Spleen (tissue), 13 donors: ENCODE measurements around the gene RNH1. TPM values are rescaled to one million over a fixed set of nuclear protein-coding genes. Genes with fewer than 3 reads are reported as not detected.
A peak's percentile ranks its signal among the peaks of the same experiment; 100 is the strongest.

Experiments
- DNase-seq: peaks from one replicate; pipeline ENCODE4 v3.0.0-alpha.2; 2020
- H3K27ac ChIP-seq, 8 donors: fragments of 200-600 bp; sonication (generic) in 7 of 8; 1 replicate in 4 of 8; 2 replicates in 4 of 8; pipeline versions ENCODE4 v1.5.0 to v1.8.0; 2016 to 2021; ENCODE audit warnings: inconsistent platforms in 4 of 8, mild to moderate bottlenecking in 4 of 8, moderate library complexity in 1 of 8
- H3K27me3 ChIP-seq, 7 donors: fragments of 200-600 bp; sonication (generic) in 6 of 7; replicated peaks in 1 of 7; 1 replicate in 4 of 7; 2 replicates in 3 of 7; pipeline versions ENCODE4 v1.5.0 to v1.8.0; 2016 to 2021; ENCODE audit warnings: inconsistent platforms in 3 of 7, mild to moderate bottlenecking in 1 of 7
- H3K36me3 ChIP-seq, 6 donors: fragments of 200-600 bp; sonication (generic) in 5 of 6; 1 replicate in 4 of 6; 2 replicates in 2 of 6; pipeline versions ENCODE4 v1.5.0 to v1.8.0; 2016 to 2021; ENCODE audit warnings: inconsistent platforms in 2 of 6
- H3K4me1 ChIP-seq, 6 donors: fragments of 200-600 bp; sonication (generic) in 5 of 6; 1 replicate in 3 of 6; 2 replicates in 3 of 6; pipeline versions ENCODE4 v1.5.0 to v1.8.0; 2016 to 2021; ENCODE audit warnings: inconsistent platforms in 3 of 6
- H3K4me3 ChIP-seq, 8 donors: fragments of 200-600 bp; sonication (generic) in 7 of 8; 1 replicate in 4 of 8; 2 replicates in 4 of 8; pipeline versions ENCODE4 v1.5.0 to v1.8.0; 2016 to 2021; ENCODE audit warnings: inconsistent platforms in 4 of 8, mild to moderate bottlenecking in 4 of 8, moderate library complexity in 2 of 8
- H3K9me3 ChIP-seq, 8 donors: fragments of 200-600 bp; sonication (generic) in 7 of 8; 1 replicate in 4 of 8; 2 replicates in 4 of 8; pipeline versions ENCODE4 v1.5.0 to v1.8.0; 2016 to 2021; ENCODE audit warnings: inconsistent platforms in 4 of 8
- POLR2A ChIP-seq, 3 donors: fragments of 450-650 bp; IDR thresholded peaks; one replicate each; pipeline ENCODE4 v1.5.1; 2017; ENCODE audit warnings: antibody characterized with exemption in 3 of 3, mild to moderate bottlenecking in 1 of 3
- POLR2AphosphoS5 ChIP-seq, 3 donors: sonication (generic); formaldehyde crosslinking; IDR thresholded peaks; one replicate each; pipeline ENCODE4 v1.5.1; 2017; ENCODE audit warnings: antibody characterized with exemption in 3 of 3
- WGBS, 5 donors: extraction: QIAGEN DNeasy Blood & Tissue Kit in 3 of 5; methylation state at CpG; one replicate each; pipeline versions ENCODE4 v1.1.5 to v1.1.7; 2013 to 2018; 5-methylcytosine and 5-hydroxymethylcytosine counted together
- intact Hi-C: fragments of 100-400 bp; cut with DNase I; formaldehyde crosslinking; loops from one replicate; pipeline ENCODE4 v1.15.0; 2023; ENCODE audit warnings: low total_unique reads
- long read RNA-seq, 2 donors: transcript quantifications; one replicate each; lab custom pipeline, GENCODE V29; 2026
- polyA plus RNA-seq, 3 donors: library from polyadenylated mRNA; stranded (reverse); fragments of 200-250 nt; gene quantifications; one replicate each; pipeline ENCODE4 v1.2.1, GENCODE V29; 2013
- total RNA-seq, 7 donors: library from RNA; depleted of rRNA in 3 of 7; stranded (reverse); fragments of >200 nt in 3 of 7; fragmentation: NEBNext Ultra II Directional in 4 of 7; extraction: Animal tissue kit (Norgen Biotek cat#: 25700) in 4 of 7; gene quantifications; one replicate each; pipeline versions ENCODE4 v1.1.0 to v1.2.1, GENCODE V29; 2016 to 2021
- TF ChIP-seq, protein P1 (sequence below), 11 experiments: fragments of 200-600 bp in 7 of 11; fragments of 450-650 bp in 4 of 11; sonication (generic) in 4 of 11; IDR thresholded peaks in 8 of 11; conservative IDR thresholded peaks in 3 of 11; 1 replicate in 7 of 11; 2 replicates in 4 of 11; pipeline versions ENCODE4 v1.4.0 to v1.8.0; 2016 to 2021; ENCODE audit warnings: antibody characterized with exemption in 11 of 11, inconsistent platforms in 4 of 11, mild to moderate bottlenecking in 1 of 11
- donor health status: healthy with polysubstance abuse.
- donor health status: DM: no; HTN: no; CAD: no; lungs with moderate emphysema.
- donor health status: DM: no; HTN: no; CAD: no.
- donor health status: Bipolar disorder and iron deficiency.
- donor health status: healthy.
- donor health status: DM: no; HTN: no; CAD: no.
- donor health status: DM: yes; HTN: yes; CAD: no.

The RNH1 gene
- total RNA-seq (100 to 1,000 TPM; 133 to 159 (median 147) TPM), polyA plus RNA-seq (100 to 1,000 TPM in 1 of 3 donors, 10 to 100 TPM in 2; 72.8 to 143 (median 83.8) TPM)
- long read RNA-seq, donor 1, transcript RNH1-202 (10 exons, 1,791 nt), result minor isoform, 7 of 68 reads
- long read RNA-seq, donor 1, transcript RNH1-203 (10 exons, 1,722 nt), result major isoform, 19 of 68 reads
- long read RNA-seq, donor 1, partial matches to known transcripts, result 29 of 68 reads
- long read RNA-seq, donor 1, other reads (novel, unspliced or antisense), result 0 of 68 reads
- long read RNA-seq, donor 2, transcript RNH1-203 (10 exons, 1,722 nt), result major isoform, 13 of 45 reads
- long read RNA-seq, donor 2, transcript RNH1-202 (10 exons, 1,791 nt), result minor isoform, 7 of 45 reads
- long read RNA-seq, donor 2, partial matches to known transcripts, result 16 of 45 reads
- long read RNA-seq, donor 2, other reads (novel, unspliced or antisense), result 0 of 45 reads

DNA sequence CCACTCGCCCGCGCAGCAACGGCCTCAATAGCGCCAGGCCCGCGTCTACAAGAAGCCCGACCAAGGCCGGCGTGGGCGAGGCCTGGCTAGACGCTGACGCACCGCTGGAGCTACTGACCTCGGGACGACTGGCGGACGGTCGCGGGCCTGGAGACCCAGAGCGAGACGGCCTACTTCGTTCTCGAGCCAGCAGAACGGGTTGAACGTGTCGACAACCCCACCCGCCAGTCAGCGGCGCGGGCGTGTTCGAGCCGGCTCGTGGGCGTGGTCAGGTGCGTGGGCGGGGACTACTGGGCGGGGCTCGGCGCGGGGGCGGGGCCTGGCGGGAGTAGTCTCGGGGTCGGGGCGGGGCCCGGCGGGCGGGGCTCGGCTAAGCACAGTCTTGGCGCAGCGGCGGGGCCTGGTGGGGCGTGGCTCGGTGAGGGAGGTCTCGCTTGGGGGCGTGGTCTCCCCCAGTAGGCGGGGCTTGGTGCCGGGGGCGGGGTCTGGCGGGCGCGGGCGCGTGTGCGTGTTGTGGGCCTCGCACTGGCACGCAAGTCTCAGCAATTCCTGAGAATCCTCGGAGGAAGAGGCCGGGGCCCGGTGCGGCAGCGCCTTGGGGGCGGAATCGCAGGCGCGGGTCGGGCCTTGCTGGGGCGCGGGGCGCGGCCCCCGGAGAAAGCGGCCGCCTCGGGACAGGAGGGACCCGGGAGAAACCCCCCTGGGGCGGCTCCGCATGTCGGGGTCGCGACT is at the start of gene RNH1:
Gene RNH1 (minus strand): TSS at position 248 of the 732 bp plus-strand sequence. CDS start 5,080 bp downstream, outside the sequence.
- 0 to 2% (median 1%) methylated on average over 40 to 93 of the region's 93 CpGs; no CpG with 5 or more reads in 1 of the 5 donors for WGBS, 5 donors
- intact Hi-C loops, result no loop called here
- no peaks in the 10 kb centered on the region for H3K27me3 ChIP-seq
- no peaks in the 10 kb centered on the region for H3K9me3 ChIP-seq
- H3K27ac ChIP-seq, result peak within 1 kb of the TSS; percentile 95 to 100 (median 99)
- DNase-seq, result peak; percentile 100
- TF ChIP-seq, protein P1, sequence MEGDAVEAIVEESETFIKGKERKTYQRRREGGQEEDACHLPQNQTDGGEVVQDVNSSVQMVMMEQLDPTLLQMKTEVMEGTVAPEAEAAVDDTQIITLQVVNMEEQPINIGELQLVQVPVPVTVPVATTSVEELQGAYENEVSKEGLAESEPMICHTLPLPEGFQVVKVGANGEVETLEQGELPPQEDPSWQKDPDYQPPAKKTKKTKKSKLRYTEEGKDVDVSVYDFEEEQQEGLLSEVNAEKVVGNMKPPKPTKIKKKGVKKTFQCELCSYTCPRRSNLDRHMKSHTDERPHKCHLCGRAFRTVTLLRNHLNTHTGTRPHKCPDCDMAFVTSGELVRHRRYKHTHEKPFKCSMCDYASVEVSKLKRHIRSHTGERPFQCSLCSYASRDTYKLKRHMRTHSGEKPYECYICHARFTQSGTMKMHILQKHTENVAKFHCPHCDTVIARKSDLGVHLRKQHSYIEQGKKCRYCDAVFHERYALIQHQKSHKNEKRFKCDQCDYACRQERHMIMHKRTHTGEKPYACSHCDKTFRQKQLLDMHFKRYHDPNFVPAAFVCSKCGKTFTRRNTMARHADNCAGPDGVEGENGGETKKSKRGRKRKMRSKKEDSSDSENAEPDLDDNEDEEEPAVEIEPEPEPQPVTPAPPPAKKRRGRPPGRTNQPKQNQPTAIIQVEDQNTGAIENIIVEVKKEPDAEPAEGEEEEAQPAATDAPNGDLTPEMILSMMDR (IDR thresholded peaks at IDR 0.05 in 8 of 11, conservative IDR thresholded peaks at IDR 0.05 in 3 of 11), result no peak
- peak; percentile 83 to 90 (median 84) for TF ChIP-seq POLR2AphosphoS5 (IDR thresholded peaks at IDR 0.05)
- H3K36me3 ChIP-seq, result peaks cover 0 to 39% (median 2%) of the 10 kb centered on the region in 6 donors
- peaks cover 25 to 57% (median 52%) of the 10 kb centered on the region in 6 donors for H3K4me1 ChIP-seq
- peak within 1 kb of the TSS; percentile 61 to 94 (median 79) for H3K4me3 ChIP-seq

DNA sequence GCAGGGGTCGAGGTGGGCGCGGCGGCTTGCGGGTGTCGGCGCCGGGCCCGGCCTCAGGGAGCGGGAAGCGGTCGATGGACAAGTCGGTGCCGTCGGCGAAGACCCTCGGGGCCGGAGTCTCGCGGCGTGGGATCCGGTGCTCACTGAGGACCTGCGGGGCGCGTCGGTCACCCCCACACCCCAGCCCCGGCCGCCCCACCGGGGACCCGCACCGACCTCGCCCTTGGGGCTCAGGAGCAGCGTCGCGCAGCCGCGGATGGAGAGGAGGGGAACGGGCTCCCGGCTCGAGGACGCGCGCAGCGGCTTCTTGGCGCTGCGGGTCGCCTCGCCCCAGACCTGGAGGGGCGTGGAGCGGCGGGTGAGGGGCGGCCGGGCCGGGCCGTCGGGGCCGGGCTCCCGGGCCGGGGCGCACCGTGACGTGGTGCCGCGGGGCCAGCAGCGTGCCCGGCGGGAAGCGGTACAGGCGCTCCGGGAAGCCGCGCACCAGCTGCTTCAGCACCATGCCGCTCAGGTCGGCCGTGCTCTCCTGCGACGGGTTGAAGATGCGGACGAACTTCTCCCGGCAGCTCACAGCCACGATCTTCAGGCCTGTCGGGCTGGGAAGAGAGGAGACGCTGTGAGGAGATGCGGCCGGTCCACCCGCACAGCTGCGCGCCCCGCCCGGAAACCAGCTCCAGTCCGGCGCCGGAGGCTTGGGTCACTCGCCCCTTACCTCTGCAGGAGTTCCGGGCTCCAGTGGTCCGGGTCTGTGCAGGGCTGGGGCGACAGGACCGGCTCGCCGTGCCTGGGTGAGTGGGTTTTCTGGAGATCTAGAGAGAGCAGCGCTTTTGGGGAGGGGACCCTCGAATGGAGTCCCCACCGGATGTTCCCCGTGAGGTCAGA is 49.0 kb upstream of the RNH1 start:
- intact Hi-C loops, result loop anchor here (10.0 kb wide), 1 partner anchor 169 kb away; no protein-coding TSS in a partner anchor
- Histone ChIP-seq H3K27ac (peak overlapping the region in 3 of 8 donors; percentile 1 to 48 (median 31)), H3K4me3 (peak overlapping the region; percentile 20 to 73 (median 42)), H3K9me3 (no peaks in the 10 kb centered on the region), H3K27me3 (peaks cover 2 to 73% (median 37%) of the 10 kb centered on the region in 7 donors), H3K36me3 (peaks cover 0 to 4% (median 0%) of the 10 kb centered on the region in 6 donors), H3K4me1 (peaks cover 10 to 55% (median 37%) of the 10 kb centered on the region in 6 donors)
- no peak for DNase-seq
- TF ChIP-seq POLR2A (IDR thresholded peaks at IDR 0.05) (no peak), POLR2AphosphoS5 (IDR thresholded peaks at IDR 0.05) (peak in 1 of 3 donors; percentile 29)
- TF ChIP-seq, protein P1 (IDR thresholded peaks at IDR 0.05 in 8 of 11, conservative IDR thresholded peaks at IDR 0.05 in 3 of 11), result no peak
- WGBS, 5 donors, result 1 to 6% (median 3%) methylated on average over 24 to 104 of the region's 104 CpGs

DNA sequence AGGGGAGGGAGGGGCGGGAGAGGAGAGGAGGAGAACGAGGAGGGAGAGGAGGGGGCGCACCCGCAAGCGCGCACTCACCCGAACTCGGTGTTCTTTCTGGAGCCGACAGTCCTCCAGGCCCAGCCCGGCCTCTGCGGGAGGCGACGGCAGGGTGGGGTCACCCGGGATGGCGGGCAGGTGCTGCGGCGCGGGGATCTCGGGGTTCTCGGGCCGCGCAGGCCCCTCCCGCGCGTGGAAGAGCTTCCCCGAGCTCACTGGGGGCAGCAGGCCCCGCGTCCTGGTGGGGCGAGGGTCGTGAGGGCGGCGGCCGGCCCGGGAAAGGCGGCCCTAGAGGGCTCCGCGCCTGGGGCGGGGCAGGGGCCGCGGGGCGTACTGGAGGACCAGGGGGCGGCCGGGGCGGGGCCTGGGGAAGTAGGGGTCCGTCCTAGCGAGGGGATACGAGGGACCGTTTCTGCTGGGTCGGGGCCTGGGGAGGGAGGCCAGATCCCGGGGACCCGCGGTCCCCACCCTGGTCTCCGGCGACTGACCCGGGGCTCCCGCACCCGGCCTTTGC is 48.3 kb upstream of the RNH1 start:
- Histone ChIP-seq H3K27ac (peak overlapping the region in 3 of 8 donors; percentile 1 to 48 (median 31)), H3K36me3 (peaks cover 0 to 6% (median 0%) of the 10 kb centered on the region in 6 donors), H3K4me3 (peak overlapping the region; percentile 20 to 73 (median 42)), H3K27me3 (peaks cover 2 to 73% (median 37%) of the 10 kb centered on the region in 7 donors), H3K4me1 (peaks cover 9 to 52% (median 35%) of the 10 kb centered on the region in 6 donors), H3K9me3 (no peaks in the 10 kb centered on the region)
- no peak for DNase-seq
- intact Hi-C loops, result loop anchor here (10.0 kb wide), 1 partner anchor 169 kb away; no protein-coding TSS in a partner anchor
- TF ChIP-seq POLR2A (IDR thresholded peaks at IDR 0.05), result no peak
- TF ChIP-seq, protein P1 (IDR thresholded peaks at IDR 0.05 in 8 of 11, conservative IDR thresholded peaks at IDR 0.05 in 3 of 11), result peak in 1 of 11 experiments; percentile 9
- TF ChIP-seq POLR2AphosphoS5 (IDR thresholded peaks at IDR 0.05), result no peak
- 1 to 2% (median 1%) methylated on average over 10 to 57 of the region's 57 CpGs for WGBS, 5 donors
